GM19043 (cell line): ENCODE results near the gene HJURP.

Experiments
- ATAC-seq: cut with Tn5 transposase; IDR thresholded peaks from one replicate; pipeline ENCODE4 v1.9.1; 2021; ENCODE audit warnings: low read depth; ENCODE audit not compliant: unreplicated experiment

HJURP gene

GRCh38 chr2:233817361-233817911 lies 36.9 kb downstream of the HJURP start:
- ATAC-seq: no peak

DNA sequence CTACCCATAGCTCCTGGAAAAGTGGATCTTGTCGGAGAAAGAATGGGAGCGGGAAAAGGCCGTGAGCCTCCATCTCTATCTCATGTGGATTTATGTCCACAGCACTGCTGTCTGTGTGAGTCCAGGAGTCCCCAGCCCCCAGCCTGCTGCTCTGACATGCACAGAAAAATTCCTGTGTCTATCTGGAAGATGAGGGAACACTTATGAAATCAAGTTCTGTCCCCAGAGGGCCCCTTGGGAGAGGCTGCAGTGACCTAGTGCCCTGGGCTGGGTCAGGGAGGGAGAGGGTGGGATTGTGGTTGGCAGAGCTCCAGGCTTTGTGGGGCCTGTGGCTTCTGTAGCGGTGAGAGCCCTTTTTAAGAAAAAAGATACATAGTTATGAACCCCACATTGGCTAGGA lies 37.6 kb downstream of the HJURP start:
- ATAC-seq: no peak

GRCh38 chr2:233816334-233816733 lies 38.0 kb downstream of the HJURP start:
- no peak for ATAC-seq

GRCh38 chr2:233815861-233816260 lies 38.5 kb downstream of the HJURP start:
- no peak for ATAC-seq

GRCh38 chr2:233814056-233814835 lies 40.1 kb downstream of the HJURP start:
- ATAC-seq: no peak

GRCh38 chr2:233813236-233814055 lies 40.9 kb downstream of the HJURP start:
- ATAC-seq: no peak

DNA sequence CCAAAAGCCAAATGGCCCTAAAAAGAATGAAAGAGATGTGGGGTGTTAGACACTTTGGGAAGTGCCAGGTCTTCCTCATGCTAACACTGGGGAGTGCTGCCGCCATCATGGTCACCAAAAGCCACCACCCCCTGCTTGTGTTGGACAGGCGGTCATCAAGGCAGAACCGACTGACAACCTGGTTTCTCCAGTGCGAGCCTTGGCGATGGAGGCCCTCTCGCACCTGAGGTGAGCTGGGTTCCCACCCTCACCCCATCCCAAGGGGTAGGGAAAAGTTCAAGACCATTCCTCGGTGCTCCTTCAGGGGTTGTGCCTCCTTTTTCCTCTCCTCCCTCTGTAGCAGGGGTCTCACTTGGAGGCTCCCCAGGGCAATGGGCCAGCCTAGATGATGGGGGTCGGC lies 42.6 kb downstream of the HJURP start:
- no peak for ATAC-seq

DNA sequence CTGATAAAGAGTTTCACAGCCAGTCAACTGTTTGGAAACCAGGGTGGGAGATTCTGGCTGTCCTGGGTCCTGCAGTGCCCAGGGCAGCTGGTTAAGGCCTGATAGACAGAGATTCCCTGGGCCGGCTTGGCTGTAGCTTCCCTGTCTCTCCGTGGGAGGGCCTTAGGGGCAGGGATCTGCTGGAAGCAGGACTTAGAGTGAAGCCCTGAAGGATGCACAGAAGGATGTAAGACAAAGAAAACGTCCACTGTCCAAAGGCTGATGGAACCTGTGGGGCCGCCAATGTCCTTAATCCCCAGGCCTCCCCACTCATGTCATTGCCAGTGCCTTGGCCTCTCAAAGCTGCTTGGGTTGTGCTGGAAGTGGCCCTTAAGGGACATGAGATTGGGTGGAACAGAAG lies 43.2 kb downstream of the HJURP start:
- no peak for ATAC-seq

- ATAC-seq: no peak
Observed at GRCh38 chr2:233810385-233810784, 44.0 kb downstream of the HJURP start.

DNA sequence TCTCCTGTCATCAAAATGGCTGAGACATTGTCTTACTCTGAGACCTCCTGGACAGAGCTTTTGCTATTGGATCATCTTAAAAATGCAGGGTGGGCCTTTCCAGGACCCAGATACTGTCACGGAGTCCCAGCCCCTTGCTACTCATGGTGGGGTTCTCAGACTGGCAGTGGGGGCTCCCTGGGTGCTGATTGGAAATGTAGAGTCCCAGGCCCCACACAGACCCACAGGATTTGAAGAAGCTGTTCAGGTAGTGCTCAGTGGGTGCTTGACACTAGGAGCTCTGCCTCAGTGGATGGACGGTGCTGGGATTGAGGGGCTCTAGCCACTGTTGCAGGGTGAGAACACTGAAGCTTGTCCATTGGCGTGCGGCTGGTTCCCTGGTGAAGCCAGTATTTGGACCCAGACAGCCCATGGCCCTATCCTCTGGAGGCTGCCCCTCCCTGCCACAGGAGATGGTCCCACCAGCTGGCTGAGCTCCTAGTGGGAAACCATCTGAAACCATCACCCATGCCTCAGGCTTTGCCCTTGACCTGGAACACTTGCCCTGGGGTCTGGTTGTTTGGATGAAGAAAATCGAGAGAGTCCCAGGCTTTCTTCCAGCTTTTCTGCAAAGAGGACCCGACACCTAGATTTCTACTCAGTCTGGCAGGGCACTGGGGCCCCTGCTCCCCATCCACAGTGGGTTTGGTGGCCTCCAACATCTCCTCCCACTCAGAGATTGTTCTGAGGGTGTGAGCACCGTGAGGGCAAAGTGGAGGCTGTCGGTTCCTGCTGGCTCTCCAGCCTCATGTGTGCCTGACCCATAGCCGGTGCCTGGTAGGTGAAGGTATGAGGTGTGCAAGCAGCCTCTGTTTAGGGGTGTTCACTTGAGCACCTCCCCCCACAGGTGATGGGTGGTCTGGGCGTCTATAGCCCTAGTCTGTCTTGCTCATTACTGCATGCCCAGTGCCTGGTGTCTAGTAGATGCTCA lies 46.1 kb downstream of the HJURP start:
- no peak for ATAC-seq

- no peak for ATAC-seq
Observed at GRCh38 chr2:233807215-233807865, 47.0 kb downstream of the HJURP start.

GRCh38 chr2:233803994-233804393 lies 50.3 kb downstream of the HJURP start:
- ATAC-seq: no peak

GRCh38 chr2:233803292-233803911 lies 50.9 kb downstream of the HJURP start:
- ATAC-seq: no peak

- no peak for ATAC-seq
Observed at GRCh38 chr2:233802132-233802815, 52.1 kb downstream of the HJURP start.

DNA sequence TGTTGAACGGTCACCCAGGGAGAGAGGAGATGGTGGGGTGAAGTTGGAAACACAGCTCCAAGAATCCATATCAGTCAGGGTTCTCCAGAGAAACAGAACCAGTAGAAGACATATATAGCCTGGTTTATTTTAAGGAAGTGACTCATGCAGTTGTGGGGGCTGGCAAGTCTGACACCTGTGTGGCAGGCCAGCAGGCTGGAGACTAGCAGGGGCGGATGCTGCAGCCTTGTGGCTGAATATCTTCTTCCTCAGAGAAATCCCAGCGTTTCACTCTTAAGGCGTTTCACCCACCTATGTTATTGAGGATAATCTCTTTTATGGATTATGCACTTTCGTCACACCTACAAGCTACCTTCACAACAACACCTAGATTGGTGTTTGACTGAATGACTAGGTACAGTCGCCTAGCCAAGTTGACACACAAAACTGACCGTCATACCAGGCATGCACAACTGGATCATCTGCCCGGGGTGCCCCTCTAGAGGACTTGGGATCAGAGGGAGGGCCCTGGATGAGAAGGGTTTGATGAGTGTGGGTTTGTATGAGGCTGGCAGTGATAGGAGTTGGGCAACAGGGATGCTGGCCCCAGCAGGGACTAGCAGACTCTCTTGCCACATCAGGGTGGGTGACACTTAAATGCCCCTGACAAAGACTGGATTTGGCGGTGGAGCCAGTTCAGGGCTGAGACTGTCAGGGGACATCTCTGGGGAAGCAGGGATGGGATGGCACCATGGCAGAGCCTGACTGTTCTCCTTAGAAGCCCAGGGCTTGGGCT lies 52.8 kb downstream of the HJURP start:
- ATAC-seq: no peak

DNA sequence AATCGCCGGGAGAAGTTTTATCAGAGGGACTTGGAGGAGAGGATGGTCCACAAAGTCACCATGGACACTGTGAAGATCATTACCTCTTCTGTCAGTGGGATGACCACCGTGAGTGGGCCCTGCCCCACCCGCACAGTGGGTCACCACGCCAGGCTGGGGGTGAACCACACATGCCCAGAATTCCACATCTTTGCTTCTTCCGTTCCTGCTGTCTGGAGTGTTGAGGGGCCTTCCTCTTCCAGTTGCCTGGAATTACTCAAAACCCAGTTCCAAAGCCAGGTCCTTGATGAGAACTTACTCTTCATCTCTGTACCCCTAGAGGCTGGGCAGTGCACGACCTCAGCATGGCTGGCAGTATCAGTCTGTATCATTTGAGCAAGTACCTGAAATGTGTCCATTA lies 54.1 kb downstream of the HJURP start:
- no peak for ATAC-seq

DNA sequence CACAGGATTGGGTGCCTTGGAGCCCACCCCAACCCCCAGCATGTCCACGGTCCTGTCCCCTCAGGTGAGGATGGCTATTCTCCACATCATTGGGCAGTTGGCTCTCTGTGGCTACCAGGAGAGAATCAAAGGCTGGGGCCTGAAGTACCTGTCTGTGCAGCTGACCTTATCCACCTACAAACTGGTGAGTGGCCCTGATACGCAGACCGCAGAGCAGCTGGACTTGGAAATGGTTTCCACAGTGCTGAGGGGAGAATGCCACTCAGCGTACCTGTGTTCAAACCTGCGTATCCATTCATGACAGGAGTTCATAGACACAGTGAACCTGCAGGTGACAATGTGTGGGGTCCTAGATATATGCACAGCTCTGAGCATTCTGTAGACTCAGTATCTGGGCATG lies 54.6 kb downstream of the HJURP start:
- no peak for ATAC-seq

DNA sequence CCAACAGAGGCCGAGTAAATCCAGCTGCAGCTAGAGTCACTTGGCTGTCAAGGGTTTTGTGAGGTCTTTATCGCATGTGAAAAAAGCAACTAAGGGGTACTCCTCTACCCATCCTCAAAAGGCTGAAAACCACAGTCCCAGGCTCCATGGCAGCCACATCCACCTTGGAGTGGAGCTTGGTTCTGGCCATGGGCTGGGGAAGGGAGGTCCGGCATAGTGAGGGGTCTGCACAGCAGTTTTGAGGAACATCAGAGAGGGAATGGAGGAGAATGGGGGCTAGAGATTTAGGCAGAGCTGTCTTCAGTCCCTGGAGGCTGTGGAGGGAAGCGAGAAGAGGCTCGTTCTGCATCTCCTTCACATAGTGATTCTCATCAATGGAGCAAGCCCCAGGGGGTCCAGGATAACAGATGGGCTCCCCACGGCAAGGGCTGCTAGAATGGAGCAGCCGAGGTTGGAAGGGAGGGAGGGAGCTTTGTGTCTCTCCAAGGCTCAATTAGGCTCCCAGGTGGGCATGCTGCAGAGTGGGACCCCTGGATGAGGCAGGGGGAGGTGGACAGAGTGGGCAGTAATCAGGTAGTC lies 55.2 kb downstream of the HJURP start:
- no peak for ATAC-seq
